NCI-H1092 treated with DMSO at 0.1 percent for 48 hours (cell line): Measurements from ENCODE around the gene NAA16.
A peak's percentile ranks its signal among the peaks of the same experiment; 100 is the strongest.

Experiments
- DNase-seq: peaks from one replicate; lab custom pipeline; 2025; lab: John Stamatoyannopoulos, UW

Gene NAA16

DNA sequence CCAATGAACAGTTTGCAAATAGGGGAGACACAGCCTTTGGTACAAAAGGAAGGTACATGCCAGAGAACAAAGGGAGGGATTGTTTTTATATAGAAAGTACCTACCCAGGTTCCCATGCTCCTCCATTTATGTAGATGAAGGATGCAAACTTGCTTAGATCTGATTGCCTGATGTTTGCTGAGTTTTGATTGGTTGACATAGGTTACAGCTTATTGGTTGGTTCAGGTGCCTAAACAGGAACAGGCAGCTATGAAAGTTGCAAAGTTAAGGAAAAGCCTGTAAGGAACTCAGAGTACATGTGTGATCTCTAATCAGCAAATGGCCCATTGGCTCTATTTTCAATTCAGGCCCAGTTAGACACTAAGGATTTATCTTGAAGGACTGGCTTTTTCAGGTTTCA lies 6.5 kb upstream of the NAA16 start:
- no peak for DNase-seq

DNA sequence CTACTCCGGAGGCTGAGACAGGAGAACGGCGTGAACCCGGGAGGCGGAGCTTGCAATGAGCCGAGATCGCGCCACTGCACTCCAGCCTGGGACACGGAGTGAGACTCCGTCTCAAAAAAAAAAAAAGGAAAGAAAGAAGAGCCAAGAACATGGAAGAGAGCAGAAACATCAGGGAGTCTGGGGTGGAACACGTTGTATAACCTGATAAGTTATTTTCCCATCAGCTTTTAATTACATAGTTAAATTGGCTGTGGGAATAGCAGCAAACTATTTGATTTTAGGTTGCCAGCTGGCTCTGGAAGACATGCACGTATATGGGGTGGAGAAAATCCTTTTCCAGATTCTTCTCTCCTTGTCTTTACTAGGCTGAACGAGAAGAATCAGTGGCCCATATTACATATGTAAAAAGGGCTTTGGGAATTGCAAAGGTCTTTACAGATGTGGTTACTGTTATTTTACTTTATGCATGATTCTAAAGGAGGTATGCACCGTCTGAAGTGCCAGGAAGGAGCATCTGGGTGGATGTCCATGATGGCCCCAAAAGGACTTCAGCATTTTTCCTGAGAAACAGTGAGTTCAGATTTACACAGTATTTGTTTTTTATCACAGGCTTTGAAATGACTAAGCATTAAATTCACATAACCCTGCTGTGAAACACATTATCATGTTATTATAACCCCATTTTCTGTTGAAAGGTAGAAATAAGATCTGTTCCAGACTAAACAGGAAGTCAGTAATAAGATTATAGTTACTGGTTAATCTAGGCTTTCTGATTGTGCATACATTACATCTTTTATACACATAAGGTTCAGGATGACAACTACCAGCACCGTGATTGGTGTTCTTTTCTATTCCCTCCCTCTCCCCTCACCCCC lies 4.6 kb upstream of the NAA16 start:
- no peak for DNase-seq

DNA sequence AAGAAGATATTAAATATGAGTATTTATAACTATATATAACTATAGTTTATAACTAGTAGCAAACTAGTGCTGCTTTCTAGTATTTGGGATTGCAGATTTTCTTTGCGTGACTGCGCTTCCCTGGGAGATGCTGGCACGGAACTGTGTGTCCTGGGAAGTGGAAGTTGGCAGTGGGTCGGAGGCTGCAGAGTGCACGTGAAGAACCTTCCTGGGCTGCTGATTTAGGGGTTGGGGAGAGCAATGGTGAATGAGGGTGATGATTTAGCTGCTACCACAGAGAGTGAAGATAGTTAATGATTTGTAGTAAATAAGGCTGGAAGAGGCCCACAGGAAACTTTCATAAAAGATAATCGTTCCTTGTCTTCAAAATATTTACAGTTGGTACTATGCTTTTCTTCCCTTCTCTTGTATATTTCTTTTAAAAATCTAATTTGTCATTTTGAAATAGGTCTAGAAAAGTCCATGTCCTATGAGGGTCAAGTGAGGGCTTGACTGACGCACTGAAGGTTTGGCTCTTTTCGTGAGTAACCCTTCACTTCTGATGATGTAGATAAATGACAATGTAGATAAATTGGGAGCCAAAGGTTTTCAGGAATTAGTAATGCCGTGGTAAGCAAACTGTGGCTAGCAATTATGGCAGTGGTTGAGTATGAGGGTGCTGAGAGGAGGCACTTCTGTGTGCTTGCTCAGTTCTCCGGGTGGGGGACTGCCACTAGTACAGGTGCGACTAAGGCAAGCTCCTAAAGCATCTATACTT lies 3.0 kb upstream of the NAA16 start:
- no peak for DNase-seq

DNA sequence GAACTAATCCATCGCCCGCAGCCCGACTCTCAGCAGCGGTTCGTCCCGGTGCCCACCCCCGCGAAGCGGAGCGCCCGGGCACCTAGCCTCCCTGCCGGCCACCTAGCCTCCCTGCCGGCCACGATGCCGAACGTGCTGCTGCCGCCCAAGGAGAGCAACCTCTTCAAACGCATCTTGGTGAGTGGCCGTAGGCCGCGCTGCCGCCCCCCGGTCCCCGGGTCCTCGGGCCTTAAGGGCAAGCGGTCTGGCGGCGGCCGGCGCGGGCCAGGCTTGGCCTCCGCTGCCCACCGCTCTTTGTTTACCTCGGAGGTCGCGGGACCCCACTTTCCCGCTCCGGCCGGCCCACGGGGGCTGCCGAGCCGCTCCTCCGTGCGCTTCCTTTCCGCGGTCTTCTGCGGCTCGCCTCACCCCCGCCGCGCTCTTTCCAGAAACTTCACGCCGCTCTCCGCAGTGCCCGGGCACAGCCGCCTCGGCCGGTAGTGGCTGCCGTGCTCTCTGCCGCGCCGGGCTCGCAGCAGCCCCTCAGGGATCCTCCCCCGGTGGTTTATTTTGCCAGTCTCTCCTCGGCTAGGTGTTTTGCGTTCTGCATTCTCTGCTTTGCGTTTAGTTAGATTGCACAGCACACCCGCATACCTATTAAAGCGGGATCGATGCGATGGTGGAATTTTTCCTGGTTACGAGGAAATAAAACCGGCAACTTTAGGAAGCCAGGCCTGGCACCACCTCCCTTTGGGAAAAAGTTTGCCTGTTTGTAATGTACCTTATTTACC lies 524 bp downstream of the NAA16 start:
- DNase-seq: peak; percentile 62

DNA sequence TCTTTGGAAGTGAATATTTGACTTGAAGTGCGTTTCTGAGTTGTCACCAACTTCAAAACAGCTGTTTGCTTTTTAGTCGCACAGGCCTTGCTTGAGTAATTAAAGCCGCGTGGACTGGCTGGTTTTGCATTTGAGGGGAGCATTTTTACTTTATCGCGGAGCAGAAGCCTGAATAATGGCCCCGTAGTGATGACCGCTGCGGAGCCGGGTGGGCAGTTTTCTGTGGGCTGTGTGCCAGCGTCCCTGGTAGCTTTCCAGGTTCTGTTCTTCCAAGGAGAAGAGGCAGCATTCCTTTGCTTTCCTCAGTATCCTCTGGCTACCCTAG lies 1.1 kb downstream of the NAA16 start:
- DNase-seq: peak; percentile 29

DNA sequence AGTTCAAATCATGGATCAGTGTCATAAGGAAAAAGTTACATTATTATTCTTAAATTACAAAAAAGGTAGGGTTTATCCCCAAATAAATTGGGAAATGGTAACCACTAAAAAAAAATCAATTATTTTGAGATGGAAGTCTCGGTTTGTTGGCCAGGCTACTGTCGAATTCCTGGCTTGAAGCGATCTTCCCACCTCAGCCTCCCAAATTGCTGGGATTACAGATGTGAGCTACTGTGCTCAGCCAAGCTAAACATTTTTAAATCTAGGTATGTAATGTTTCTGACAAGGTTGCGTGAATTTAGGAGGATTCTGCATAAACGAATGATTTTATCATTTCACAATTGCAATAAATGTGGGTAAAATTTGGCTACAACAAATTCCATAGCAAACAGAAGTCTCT lies 2.0 kb downstream of the NAA16 start:
- no peak for DNase-seq

DNA sequence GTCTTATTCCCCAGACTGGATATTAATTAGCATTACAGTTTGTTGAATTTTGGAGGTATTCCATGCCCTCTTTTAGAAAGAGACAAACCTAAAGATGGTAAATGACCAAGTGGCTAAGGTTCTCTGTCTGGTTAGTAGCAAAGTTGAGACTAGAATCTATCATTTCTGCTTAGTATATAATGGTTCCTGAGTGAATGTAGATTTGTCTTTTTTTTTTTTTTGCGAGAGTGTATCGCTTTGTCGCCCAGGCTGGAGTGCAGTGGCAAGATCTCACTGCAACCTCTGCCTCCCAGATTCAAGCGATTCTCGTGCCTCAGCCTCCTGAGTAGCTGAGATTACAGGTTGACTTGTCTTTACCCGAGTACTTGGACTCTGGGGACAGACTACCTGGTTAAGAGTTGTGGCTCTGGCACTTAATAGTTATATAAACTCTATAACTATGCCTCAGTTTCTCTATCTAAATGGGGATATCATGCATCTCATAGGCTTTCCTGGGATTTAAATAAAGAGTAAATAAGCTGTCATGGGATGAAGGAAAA lies 2.7 kb downstream of the NAA16 start:
- DNase-seq: no peak

DNA sequence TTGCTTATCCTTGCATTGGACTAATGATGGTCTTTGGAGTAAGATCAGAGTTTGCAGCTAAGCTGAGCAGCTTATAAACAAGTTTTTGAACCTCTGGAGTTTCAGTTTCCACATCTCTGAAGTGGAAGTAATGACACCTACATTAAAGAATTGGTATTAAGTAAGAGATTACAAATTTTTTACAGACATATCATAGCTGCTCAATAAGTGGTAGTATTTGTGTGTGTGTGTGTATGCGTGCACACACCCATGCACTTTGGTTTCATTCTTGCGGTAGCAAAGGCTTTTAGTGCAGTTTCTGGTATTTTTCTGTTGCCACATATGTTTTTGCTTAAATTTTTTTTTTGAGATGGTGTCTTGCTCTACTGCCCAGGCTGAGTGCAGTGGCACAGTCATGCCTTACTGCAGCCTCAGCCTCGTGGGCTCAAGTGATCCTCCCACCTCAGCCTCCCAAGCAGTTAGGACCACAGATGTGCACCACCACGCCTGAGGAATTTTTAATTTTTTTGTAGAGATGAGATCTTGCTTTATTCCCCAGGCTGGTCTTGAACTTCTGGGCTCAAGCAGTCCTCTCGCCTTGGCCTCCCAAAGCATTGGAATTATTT lies 4.5 kb downstream of the NAA16 start:
- no peak for DNase-seq

DNA sequence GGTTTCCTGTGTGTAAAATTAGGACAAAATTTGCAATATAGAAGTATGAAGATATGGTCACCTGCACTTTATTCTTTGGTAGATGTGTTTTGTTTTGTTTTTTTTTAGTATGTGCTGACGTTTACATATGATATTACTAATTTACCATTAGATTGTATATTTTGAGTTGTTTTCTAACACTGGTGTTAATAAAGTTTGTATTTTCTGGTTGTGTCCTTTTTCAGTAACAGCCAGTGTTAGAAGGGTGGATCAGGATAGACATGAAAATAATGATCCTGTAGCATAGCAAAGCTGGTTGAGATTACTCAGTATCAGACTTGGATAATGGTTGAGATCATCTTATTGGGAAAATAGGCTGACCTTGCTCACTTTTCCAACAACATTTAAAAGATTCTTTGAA lies 6.2 kb downstream of the NAA16 start:
- no peak for DNase-seq

DNA sequence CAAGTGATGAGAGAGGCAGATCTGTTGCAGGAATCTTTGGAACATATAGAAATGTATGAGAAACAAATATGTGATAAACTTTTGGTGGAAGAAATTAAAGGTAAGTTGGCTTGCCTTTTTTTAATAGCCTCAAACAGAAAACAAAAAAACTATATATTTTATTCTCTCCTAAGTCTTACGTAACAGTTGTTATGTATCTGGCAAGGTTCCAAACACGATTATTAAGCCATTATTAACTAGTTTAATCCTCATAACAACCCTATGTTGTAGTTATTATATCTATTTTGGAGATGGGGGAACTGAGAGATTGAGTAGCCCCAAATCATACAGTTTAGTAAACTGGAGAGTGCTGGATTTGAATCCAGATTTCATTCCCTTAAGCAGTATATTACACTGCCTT lies 14.7 kb downstream of the NAA16 start:
- DNase-seq: no peak

DNA sequence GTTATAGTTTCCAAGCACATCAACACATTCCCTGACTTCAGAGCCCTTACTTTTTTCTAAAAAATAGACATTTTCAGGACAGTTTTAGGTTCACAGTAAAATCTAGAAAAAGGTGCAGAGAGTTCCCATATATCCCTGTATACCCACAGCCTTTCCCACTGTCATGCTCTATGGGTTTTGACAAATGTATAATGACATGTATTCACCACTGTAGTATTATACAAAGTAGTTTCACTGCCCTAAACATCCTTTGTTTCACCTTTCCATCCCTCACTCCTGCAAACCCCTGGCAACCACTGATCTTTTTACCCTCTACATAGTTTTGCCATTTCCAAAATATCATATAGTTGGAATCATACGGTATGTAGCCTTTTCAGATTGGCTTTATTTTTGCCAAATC lies 15.6 kb downstream of the NAA16 start:
- no peak for DNase-seq

DNA sequence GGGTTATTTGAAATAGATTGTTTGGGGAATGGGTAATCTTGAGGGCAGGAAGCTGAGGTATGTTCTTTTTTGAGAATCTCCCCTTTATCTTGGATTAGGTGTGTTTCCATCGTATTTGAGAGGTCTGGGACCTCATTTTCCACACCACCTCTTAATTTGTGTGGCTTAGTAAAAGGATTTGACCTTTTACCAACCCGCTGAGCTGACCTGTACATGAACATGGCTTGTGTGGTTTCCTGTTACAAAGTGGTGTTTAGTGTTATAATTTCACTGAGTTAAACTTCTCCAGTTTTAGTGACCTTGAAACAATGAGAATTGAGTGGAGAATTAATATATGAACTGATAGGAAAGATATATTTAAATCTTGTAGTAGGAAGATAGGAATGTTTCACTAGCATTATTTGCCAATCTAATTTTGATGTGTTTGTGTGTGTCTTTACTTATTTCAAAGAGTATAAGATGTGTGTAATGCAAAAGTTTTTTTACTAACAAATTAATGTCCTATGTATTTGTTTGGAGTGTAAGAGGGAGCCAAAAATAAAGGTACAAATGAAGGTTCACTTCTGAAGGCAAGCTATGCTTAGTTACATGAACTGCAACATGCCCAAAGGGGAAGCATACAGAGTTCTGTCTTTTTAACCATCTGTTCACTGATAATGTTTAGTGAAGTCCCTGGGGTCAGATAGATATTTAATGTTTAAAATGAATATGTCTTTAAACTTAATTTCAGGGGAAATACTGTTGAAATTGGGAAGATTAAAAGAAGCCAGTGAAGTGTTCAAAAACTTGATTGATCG lies 17.1 kb downstream of the NAA16 start:
- DNase-seq: no peak

DNA sequence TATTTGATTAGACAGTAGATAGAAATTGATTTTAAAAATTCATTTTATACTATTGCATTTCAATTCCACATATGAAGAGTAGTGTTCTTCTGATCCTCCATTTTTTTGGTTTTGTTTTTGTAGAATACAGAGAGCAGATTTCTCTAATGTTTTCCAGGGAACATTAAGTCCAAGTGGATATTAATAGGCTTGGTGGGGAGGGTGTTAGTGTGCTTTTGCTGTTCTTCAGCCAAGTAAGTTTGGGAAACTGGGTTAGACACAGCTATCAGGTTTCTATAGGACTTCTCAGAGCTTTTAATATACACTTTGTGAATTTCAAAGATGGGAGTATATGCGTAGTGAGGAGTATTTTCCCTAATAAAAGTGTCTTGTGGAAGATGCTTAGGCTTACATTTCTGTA lies 21.8 kb downstream of the NAA16 start:
- no peak for DNase-seq

DNA sequence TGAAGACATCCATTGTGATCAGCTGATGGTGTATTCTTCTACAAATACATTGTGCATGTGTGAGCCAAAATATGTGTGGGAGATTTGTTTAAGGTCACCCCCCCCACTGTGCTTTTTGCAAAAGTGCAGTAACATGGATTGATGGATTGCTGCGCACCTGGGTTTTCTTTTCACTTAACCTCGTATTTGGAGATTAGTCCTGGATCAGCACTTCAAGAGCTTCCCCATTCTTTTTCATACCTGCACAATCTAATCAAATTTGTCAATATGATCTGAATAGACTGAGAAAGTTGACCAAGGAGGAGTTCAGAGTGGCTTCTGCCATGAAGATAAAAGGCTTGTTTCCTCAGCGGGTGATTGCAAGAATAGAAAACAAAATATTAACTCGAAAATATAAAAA lies 23.7 kb downstream of the NAA16 start:
- DNase-seq: no peak

DNA sequence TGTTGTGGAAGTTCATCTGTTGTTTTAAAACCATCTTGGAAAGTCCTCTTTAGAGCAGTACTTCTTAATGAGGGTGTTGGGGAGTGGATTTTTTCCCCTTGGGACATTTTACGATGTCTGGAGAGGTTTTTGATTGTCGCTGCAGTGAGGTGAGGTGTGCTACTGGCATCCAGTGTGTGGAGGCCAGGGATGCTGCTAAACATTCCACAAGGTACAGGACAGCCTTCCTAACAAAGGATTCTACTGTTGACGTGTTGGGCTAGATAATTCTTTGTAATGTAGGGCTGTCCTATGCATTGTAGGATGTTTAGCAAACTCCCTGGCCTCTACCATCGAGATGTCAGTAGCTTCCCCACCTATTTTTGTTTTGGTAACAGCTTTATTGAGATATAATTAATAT lies 33.3 kb downstream of the NAA16 start:
- no peak for DNase-seq

DNA sequence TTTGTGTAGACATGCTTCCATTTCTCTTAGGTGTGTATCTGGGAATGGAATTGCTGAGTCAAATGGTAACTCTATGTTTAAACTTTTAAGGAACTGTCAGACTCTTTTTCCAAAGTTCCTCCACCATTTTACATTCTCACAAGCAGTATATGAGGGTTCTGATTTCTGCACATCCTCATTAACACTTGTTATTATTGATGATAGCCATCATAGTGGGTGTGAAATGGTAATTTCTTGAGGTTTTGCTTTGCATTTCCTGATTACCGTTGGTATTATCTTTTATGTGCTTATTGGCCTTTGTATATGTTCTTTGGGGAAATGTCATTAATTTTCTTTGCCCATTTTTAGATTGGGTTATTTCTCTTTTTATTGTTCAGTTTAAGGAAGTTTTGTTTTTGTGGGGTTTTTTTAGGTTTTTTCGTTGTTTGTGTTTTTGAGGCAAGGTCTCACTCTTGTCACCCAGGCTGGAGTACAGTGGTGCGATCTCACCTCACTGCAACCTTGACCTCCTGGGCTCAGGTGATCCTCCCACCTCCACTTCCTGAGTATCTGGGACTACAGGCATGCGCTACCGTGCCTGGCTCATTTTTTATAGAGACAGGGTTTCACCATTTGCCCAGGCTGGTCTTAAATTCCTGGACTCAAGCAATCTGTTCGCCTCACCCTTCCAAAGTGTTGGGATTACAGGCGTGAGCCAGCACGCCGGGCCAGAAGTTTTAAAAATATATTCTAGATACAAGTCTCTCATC lies 34.3 kb downstream of the NAA16 start:
- DNase-seq: no peak

DNA sequence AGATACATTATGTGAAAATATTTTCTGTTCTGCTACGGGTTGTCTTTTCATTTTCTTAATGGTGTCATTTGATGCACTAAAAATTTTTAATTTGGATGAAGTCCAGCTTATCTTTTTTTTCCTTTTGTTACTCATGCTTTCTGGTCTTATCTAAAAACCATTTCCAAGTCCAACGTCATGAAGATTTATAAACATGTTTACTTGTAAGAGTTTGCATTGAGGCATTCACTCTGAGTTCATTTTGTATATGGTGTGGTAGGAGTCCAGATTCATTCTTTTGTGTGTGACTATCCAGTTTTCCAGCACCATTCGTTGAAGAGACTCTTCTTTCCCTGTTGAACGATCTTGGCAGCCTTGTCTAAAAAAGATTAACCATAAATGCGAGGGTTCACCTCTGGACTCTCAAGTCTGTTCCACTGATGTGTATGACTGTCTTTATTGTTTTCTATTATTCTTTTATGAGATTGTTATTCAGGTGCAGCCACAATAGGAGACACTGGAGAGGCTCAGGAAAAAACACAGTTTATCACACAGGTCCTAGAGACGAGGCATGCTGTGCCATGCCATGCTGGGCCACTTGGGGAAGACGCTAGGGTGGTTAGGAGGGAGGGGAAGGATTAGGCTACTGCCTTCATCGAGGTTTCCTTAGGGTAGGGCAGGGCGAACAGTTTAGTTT lies 35.0 kb downstream of the NAA16 start:
- no peak for DNase-seq

DNA sequence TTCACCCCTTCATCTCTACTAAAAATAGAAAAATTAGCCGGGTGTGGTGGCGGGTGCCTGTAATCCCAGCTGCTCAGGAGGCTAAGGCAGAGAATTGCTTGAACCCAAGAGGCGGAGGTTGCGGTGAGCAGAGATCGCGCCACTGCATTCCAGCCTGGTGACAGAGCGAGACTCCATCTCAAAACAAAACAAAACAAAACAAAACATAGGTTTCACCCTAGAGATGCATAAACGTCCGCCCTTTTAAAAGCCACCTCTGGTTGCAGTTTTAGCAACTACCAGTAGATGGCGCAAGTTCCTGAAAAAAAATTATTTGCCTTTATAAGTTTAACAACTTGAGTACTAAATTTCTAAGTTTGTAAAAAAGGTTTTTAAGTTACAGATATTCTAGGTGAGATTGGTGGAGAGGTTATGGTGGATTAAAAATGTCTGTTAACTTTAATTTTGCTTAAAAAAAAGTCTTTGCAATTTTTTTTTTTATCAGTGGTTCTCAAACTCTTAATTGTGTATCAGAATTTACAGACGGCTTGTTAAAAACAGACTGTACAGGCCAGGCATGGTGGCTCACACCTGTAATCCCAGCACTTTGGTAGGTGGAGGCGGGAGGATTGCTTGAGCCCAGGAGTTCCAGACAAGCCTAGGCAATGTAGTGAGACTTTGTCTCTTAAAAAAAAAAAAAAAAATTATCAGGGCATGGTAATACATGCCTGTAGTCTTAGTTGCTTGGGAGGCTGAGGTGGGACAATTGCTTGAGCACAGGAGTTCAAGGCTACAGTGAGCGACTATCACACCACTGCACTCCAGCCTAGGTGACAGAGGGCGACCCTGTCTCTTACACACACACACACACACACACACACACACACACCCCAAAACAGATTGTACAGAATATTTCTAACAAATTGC lies 42.1 kb downstream of the NAA16 start:
- DNase-seq: peak; percentile 9

DNA sequence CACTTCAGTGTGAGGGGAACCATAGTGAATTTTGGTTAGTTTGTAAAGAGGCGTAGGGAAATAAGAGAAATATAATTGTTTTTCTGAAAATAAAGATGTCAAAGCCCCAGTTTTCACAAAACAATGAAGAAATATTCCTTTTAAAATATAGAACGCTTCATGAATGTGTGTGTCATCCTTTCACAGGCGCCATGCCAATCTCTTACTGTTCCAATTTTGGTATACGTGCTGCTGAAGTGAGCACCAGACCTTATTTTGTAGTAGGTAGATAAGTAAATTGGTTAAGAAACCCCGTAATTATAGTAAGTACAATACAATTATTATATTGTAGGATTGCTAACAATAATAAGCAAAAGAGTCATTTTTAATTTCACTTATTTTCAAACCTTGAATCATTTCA lies 43.3 kb downstream of the NAA16 start:
- no peak for DNase-seq
